ENCODE data around the gene SEMA4D. TPM values are rescaled to one million over a fixed set of nuclear protein-coding genes. Genes with fewer than 3 reads are reported as not detected.

Gene SEMA4D
- total RNA-seq, 4 donors from 2014 or later: 1.5 to 27.8 (median 11.6) TPM

GRCh38 chr9:89518466-89519365, 20.8 kb upstream of the SEMA4D start:
- no peaks in the 10 kb centered on the region for H3K27me3 ChIP-seq
- intact Hi-C loops (cut with DNase I; ENCODE audit: low total_unique reads): no loop called here
- no peaks in the 10 kb centered on the region for H3K4me1 ChIP-seq
- no peaks in the 10 kb centered on the region for H3K9me3 ChIP-seq
- H3K4me3 ChIP-seq: no peak overlapping the region
- no peak overlapping the region for H3K27ac ChIP-seq
- no peaks in the 10 kb centered on the region for H3K36me3 ChIP-seq
- TF ChIP-seq CTCF (IDR thresholded peaks at IDR 0.05) (no peak), POLR2A (IDR thresholded peaks at IDR 0.05) (no peak)
- no peak for DNase-seq

- Histone ChIP-seq H3K27ac (no peak overlapping the region), H3K36me3 (no peaks in the 10 kb centered on the region), H3K4me3 (no peak overlapping the region), H3K27me3 (no peaks in the 10 kb centered on the region), H3K4me1 (no peaks in the 10 kb centered on the region), H3K9me3 (no peaks in the 10 kb centered on the region)
- intact Hi-C loops (cut with DNase I; ENCODE audit: low total_unique reads): no loop called here
- TF ChIP-seq CTCF (IDR thresholded peaks at IDR 0.05) (no peak), POLR2A (IDR thresholded peaks at IDR 0.05) (no peak)
- DNase-seq: no peak
Measured at GRCh38 chr9:89515416-89515815, 17.5 kb upstream of the SEMA4D start.

- H3K9me3 ChIP-seq: no peaks in the 10 kb centered on the region
- no peak overlapping the region for H3K4me3 ChIP-seq
- H3K36me3 ChIP-seq: no peaks in the 10 kb centered on the region
- no peak for DNase-seq
- intact Hi-C loops (cut with DNase I; ENCODE audit: low total_unique reads): no loop called here
- no peaks in the 10 kb centered on the region for H3K4me1 ChIP-seq
- H3K27ac ChIP-seq: no peak overlapping the region
- no peak for TF ChIP-seq CTCF (IDR thresholded peaks at IDR 0.05)
- TF ChIP-seq POLR2A (IDR thresholded peaks at IDR 0.05): no peak
- H3K27me3 ChIP-seq: no peaks in the 10 kb centered on the region
Measured at GRCh38 chr9:89514956-89515355, 17.0 kb upstream of the SEMA4D start.

- H3K4me3 ChIP-seq: no peak overlapping the region
- H3K27me3 ChIP-seq: no peaks in the 10 kb centered on the region
- H3K27ac ChIP-seq: no peak overlapping the region
- TF ChIP-seq CTCF (IDR thresholded peaks at IDR 0.05) (no peak), POLR2A (IDR thresholded peaks at IDR 0.05) (no peak)
- H3K4me1 ChIP-seq: no peaks in the 10 kb centered on the region
- H3K36me3 ChIP-seq: no peaks in the 10 kb centered on the region
- DNase-seq: no peak
- intact Hi-C loops (cut with DNase I; ENCODE audit: low total_unique reads): no loop called here
- no peaks in the 10 kb centered on the region for H3K9me3 ChIP-seq
Measured at GRCh38 chr9:89514337-89514736, 16.4 kb upstream of the SEMA4D start.

GRCh38 chr9:89513837-89514236, 15.9 kb upstream of the SEMA4D start:
- Histone ChIP-seq H3K27ac (no peak overlapping the region), H3K4me3 (no peak overlapping the region), H3K4me1 (no peaks in the 10 kb centered on the region), H3K9me3 (no peaks in the 10 kb centered on the region), H3K36me3 (no peaks in the 10 kb centered on the region), H3K27me3 (no peaks in the 10 kb centered on the region)
- DNase-seq: no peak
- TF ChIP-seq CTCF (IDR thresholded peaks at IDR 0.05): no peak
- TF ChIP-seq POLR2A (IDR thresholded peaks at IDR 0.05): no peak
- intact Hi-C loops (cut with DNase I; ENCODE audit: low total_unique reads): no loop called here

Data from uterus (tissue), 4 donors.